ENCODE results near the gene C10orf120.

The C10orf120 gene

DNA sequence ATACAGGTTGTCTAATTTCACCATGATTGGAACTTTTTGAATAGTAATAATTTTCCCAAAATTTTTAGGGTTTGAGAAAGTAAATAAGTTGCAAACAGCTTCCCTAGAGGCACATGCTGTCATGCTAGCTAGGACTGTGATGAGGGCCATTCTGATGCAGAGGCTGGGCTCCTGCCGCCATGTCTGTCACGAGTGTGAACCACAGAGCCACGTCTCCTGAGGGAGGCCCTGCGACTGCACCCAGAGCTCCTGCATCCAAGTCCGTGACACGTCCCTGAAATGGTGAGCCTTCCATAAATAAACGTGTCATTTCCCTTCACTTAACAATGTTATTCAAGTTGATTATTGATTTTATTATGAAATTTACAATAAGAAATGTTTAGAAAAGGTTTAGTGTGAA is 40.0 kb downstream of the C10orf120 start:
- DNase-seq = no peak

DNA sequence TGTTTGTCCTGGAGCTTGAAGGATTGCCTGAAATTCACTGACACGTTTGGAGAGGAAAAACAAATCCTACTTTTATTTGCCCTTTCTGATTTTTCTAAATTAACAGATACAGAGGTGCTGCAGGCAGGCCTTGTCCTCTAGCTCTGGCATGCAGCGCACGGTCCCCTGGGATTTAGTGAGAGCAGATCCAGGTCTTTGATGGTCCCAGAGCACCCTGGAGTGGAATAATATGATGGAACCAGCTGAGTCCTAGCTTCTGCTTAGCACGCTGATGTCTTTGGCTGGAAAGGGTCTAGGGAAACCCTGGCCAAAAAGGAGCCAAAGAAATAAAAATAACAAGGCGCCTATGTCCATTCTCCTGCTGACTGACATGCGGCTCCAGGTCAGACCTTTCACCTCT is 40.5 kb downstream of the C10orf120 start:
- DNase-seq = no peak

DNA sequence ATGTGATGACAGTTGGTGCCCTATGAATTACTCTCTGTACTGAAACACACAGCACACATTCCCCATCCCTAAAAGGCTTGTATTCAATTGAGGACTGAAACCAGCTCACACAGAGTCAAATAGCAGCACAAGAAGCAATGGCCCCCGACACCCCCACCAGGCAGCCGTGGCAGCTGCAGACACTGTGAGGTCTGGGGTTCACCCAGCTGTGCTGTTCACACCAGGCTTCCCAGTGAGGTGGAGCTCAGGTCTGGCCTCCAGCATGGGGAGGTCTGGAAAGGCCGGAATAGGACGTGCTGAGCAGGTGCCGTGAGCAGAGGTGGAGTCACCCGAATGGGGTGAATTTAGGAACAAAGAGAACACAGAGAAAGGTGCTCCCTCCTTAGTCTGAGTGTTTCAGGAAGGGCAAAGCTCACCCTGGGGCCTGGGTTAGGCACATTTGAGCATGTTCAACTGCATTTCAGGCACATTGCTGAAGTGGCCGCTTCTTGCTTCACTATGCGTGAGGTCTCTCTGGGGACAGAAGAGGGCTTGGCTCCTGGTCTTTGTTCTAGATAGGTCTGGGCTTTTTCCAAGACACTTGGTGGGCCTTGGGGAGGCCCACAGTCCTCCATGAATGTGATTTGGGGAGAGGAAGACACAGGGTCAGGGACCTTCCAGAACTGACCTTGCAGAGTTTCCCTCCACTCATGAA is 41.1 kb downstream of the C10orf120 start:
- DNase-seq = no peak

DNA sequence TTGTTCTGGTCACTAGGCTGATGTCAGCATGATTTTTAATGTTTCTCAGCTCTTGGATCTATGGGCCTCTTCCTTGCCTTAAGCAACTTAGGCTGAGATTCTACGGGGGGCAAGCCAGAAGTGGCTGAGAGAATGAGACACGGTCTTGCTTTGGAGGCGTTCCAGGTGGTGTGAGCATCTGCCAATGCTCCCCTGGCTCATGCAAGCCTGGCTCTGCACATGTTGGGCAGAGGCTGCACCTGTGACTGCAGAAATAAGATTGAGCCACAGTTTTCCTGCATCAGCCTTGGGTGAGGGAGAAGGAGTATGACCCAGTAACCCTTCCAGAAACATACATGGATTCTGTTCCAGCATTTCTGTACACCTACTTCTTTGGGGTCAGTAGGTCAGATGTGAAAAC is 41.9 kb downstream of the C10orf120 start:
- DNase-seq = no peak

DNA sequence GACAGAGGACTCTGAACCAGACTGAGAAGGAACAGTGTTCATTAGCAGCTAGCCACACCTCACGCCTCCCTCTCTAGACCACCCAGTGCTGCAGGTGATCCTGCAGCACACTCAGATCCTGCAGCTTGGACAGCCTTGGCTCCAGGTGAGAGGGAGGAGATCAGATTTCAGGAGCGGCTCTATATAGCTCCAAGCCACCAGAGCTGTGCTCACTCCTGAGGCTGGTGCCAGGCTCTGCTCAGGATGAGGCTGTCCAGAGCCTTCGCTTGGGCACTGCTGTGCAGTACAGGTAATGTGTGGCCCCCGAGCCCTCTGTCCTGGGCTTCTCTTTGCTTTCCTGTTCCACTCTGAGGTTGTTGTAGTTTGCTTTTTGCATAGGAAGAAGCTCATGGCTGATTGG is 42.4 kb downstream of the C10orf120 start:
- no peak for DNase-seq

DNA sequence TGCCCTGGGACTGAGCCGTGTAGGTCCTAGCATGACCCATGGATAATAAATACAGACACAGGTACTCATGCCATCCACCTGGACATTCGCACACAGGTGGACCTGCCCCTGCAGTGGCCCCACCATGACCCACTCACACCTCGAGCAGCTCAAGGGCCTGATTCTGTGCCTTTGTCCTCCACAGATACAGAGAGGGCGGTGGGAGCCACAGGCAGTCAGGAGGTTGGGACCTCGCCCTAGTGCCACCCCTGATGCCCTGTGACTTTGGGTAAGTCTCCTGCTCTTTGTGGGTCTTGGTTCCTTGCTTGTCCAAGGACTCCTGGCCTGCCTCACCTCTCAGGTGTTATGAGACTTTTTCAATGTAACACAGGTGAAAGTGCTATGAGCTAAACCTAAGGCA is 42.9 kb downstream of the C10orf120 start:
- no peak for DNase-seq

DNA sequence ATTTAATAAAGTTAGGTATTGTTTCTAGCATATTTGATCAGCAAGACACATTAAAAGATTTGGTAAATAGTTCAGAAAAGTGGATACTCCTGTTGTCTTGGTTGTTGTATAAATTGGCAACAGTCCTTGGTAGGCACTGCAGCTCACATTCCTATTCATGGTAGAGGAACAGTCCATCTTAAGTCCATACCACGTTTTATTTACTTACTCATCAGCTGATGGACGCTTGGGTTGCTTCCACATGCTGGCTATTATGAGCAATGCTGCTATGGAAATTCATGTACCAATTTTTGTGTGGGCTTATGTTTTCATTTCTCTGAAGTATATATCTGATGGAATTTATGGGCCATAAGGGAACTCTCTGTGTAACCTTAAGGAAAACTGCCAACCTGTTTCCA is 43.3 kb downstream of the C10orf120 start:
- no peak for DNase-seq

DNA sequence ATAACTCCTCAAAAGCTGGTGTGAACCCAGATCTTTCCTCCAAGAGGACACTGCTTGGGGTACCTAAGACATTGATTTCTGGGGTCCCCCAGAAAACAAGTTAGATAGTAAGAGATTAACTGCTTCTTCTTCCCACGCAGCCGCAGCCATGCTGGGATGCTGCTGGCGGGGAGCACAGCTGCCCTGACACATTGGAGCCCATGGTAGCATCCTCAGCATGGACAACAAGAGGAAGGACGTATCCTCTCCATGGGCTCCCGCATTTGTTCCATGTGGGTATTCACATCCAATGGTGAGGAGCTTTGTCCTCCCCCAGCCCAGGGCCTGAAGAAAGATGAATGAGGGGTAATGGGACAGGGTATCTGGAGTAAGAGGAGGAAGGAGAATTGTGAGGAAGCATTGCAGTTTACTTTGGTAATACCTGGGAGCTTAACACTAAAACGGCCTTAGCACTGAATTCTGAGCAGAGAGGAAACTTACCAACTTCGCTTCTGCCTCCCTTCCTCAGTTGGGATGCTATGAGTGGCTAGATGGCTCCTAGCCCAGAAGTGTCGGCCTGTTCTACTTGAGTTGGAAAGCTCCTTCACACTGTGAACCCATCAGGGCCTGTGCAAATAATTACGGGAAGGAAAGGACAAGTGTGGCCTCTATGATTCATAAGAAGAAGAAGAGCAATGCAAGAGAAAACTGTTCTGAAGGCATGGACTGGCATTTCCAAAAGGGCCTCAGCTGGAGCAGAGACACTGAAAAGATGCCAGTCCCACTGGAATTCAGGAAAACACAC is 43.9 kb downstream of the C10orf120 start:
- no peak for DNase-seq

DNA sequence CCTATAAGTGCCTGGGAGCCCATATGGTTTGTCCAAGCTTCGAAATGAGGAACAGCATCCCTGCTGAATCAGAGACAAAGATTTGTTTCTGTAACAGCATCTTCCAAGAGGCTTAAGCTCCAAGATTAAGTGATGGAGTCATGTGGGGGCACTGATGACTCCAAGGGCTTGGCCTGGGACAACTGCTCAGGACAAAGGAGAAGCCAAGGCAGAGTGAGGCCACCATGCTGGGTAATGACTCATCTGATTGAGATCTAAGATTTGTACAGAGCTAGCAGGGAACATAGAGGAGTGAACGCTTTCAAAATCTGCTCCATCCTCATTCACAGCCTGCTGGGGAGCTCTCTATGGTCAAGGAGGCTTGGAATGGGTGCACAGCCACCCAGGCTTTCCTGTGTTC is 49.3 kb downstream of the C10orf120 start:
- no peak for DNase-seq

DNA sequence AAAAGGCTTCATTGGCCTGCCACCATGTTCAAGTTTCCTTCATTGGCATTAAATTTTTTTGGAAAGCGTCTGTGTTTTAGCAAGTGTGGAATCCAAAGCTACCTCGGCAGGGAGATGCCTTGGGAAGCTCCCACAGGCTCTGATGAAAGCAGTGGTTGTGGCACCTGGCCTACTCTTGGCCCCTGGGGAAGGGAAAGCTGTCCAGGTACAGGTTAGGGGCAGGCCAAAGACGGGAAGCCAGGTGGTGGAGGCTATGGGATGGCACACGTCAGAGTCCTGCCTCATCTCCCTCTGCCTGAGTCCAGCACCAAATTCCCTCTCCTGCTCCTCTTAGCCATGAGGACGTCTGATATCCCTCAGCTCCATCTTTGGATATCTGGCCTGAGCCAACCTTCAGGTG is 49.7 kb downstream of the C10orf120 start:
- no peak for DNase-seq

DNA sequence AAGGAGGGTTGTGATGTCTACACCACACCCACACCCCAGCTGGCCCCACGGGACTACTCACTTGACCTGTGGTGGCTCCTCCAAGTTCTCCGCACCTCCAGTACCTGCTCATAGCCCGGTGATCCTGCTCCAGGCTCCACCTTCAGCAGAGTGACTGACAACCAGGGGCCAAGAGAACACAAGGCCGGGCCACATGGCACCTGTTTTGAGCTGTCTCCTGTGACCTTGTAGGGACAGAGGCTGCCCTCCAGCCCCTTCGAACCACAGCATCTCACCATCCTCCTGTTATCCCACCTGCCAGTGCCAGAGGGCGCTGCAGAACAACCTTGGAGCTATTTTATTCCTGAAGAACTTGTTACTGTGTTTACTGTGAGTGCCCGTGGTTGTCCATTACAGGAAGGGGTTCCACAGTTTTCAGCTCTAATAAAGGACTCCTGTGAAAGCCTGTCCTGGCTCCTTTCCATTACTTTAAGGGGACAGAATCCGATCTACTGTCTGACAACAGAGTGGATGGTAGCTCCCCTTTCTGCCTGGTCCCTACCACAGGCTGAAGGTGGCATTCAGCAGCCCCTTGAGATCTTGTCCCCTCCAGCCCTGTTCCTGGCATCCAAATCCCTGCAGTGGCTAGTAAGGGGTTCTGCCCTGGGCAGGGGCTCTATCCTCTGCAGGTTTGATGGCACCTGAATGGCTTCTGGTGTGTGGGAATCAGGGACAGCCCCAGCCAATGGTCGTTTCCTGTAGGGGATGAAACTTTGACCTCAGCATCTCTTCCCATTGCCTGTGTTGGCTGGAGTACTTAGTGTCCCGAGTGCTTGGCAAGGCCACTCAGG is 50.8 kb downstream of the C10orf120 start:
- DNase-seq = peak; percentile 5

All from fibroblast of skin of abdomen (primary cell).